Measurements from ENCODE around the gene SSU72.
A peak's percentile ranks its signal among the peaks of the same experiment; 100 is the strongest.

SSU72 gene

DNA sequence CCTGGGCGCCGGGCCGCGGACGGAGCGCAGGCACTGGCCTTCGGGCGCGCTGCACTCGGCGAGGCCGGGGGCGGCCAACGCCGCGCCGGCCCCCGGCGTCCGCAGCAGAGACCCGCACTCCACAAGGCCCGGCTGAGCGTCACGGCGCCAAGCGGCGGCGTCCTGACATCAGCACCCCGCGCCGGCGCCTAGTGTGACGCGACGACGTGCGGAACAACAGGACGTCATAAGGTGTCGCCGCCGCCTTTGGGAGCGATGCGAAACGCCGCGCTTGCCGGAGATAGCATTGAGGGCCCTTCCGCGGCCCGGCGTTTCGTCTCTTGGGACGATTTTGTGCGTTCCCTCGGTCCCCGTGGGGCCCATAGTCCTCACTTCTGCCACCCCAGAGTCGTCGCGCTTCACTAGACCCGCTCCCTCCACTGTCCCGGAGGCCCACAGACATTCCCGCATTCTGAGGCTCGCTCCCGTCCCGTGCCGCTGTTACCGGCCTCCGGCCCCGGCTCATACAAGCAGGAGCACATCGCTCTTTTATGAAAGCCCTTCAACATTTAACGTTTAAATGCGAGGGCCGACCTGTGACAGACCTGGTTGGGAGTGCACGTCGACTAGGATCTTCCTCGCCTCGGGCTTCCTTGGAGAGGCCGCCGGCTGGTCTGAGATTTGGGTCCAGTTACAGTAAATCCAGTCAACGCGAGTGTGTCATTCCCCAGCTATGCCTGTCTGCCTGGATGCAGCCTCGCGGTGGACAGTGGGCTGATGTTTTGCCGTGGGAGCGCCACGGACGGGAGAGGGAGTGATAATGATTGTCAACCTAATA is at the start of gene SSU72:
SSU72 (minus strand) TSS at position 143 of the 817 bp plus-strand sequence. CDS start 306 bp downstream, outside the sequence.
- DNase-seq: peak; percentile 77

GRCh38 chr1:1623631-1624442 is 49.2 kb upstream of the SSU72 start:
- DNase-seq: no peak

DNA sequence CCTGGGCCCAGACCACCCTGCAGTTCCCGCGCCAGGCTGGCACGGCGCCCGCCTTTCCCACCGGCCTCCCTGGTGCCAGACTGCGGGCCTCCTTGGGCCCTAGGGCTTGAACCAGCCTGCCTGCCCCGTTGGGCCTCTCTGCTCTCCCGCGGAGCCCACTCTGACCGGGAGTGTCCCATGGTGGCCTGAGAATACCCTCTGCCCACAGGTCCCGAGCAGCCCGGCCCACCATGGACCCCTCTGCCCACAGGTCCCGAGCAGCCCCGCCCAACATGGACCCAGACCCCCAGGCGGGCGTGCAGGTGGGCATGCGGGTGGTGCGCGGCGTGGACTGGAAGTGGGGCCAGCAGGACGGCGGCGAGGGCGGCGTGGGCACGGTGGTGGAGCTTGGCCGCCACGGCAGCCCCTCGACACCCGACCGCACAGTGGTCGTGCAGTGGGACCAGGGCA is 48.5 kb upstream of the SSU72 start:
- no peak for DNase-seq

DNA sequence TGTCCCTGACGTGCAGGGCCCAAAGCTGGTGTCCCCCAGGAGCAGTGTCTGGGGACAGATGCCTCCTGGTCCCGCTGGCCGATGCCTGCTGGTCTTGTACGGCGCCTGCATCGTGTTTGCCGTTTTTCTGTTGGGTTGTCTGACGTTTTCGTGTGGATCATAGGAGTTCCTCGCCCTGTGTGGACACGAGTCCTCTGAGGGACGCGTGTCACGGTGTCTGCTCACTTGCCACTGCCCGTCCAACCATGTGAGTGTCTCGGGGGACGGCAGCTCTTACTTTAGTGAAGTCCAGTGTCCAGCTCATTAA is 48.1 kb upstream of the SSU72 start:
- DNase-seq: no peak

GRCh38 chr1:1622010-1622787 is 47.5 kb upstream of the SSU72 start:
- no peak for DNase-seq

- no peak for DNase-seq
Observed at GRCh38 chr1:1621173-1622009, 46.7 kb upstream of the SSU72 start.

GRCh38 chr1:1620433-1621139 is 45.9 kb upstream of the SSU72 start:
- no peak for DNase-seq

DNA sequence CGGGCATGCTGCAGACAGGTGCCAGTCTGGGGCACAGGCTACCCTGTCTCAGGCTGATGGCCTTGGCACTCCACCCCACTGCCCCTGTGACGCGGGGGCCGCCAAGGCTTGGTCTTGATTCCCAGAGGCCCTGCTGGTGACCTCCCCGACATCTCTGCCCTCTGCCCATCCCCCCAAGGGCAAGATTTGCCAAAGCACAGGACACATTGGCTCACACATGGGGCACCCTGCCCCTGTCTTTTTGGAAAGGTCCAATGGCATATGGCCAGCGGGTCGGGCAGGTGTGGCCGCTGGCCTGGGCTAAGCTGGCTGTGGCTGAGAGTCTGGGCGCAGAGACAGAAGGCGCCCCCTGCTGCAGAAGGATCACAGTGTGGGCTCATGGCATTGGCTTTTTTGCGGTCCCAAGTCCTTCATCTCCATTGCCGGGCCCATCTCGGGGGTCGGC is 45.3 kb upstream of the SSU72 start:
- no peak for DNase-seq

DNA sequence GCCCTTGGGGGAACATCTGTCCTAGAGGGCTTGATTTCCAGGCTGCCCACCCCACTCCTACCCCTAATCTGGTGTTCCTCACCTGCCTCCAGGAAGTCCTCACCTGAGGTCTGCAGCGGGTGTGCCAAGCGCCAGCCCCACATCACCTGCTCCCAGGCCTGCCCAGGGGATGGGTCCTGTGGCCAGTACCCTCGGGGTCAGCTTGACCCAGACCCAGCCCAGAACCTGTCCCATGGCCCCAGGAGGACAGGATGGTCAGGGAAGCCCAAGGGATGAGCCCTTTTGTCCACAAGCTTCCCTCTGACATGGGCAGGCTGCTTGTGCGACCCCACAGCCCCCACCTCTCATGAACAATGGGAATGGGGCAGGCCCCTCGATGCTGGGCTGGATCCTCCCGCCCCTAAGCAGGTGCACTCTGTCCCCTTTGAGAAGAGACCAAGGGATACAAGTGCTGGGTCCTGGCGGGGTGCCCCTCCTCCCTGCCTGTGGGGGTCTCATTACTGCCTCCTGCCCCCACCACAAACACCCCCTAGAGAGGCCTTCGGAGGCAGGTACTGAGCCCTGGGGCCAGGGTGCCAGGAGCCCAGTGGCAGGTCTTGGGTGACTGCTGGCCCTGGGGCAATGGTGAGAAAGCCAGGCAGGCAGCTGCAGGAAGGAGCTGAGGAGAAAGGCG is 43.9 kb upstream of the SSU72 start:
- DNase-seq: no peak

- no peak for DNase-seq
Observed at GRCh38 chr1:1617925-1618324, 43.3 kb upstream of the SSU72 start.

DNA sequence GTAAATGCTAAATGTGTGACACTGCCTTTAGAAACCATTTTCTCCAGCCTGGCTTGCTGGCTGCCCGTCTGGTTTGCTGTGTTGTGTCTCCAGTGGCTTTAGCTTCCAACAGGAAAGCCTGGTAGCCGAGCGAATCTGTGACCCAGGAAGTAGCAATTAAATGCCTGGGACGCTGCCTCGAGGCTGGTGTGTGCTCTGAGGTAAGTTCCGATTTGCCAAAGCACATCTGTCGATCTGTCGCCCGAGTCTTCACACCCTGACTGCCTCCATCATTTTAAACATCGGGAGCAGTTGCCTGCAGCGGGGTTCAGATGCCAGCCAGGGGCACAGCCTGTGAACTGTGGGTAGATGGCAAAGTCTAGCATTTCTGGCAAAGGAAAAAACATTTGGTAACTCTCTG is 42.9 kb upstream of the SSU72 start:
- no peak for DNase-seq

GRCh38 chr1:1616838-1617237 is 42.2 kb upstream of the SSU72 start:
- no peak for DNase-seq

DNA sequence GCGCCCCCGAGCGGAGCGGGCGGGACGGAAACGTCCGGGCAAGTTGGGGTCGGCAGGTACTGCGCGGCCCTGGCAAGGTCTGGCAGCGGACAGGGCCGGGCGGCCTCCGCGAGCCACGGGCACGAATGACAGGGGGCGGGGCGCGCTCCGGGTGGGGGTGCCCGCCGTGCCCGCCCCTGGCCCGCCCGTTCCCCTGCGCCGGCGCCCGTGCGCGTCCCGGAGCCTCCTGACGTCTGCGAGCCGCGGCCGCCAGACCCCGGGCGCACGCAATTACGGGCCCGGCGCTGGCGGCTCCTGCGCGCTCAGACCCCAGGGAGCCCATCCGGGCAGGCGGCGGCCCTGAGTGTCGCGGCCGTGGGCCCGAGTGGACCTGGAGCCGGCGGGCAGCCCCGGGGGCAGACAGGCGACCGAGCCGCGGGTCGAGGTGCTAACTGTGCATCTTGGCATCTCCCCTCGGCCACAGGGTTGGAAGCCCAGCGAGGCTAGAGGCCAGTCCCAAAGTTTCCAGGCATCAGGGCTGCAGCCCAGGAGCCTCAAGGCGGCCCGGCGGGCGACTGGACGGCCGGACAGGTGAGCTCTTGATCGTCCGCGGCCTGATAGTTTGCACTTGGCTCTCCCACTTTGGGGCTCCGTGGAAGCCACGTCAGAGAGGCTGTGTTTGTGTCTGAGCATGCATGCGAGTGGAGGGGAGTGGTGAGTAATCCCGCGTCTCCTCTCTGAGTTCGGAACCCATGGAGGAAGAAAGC is 41.6 kb upstream of the SSU72 start:
- DNase-seq: no peak

GRCh38 chr1:1615256-1616044 is 40.8 kb upstream of the SSU72 start, which contains the start of gene MIB2:
Gene MIB2, plus strand, starts transcription at chr1:1615500. Its CDS starts 7,953 bp downstream, at chr1:1623453.
- DNase-seq: peak; percentile 92

GRCh38 chr1:1614954-1615255 is 40.2 kb upstream of the SSU72 start:
- DNase-seq: no peak

- DNase-seq: no peak
Observed at GRCh38 chr1:1614204-1614953, 39.7 kb upstream of the SSU72 start.

DNA sequence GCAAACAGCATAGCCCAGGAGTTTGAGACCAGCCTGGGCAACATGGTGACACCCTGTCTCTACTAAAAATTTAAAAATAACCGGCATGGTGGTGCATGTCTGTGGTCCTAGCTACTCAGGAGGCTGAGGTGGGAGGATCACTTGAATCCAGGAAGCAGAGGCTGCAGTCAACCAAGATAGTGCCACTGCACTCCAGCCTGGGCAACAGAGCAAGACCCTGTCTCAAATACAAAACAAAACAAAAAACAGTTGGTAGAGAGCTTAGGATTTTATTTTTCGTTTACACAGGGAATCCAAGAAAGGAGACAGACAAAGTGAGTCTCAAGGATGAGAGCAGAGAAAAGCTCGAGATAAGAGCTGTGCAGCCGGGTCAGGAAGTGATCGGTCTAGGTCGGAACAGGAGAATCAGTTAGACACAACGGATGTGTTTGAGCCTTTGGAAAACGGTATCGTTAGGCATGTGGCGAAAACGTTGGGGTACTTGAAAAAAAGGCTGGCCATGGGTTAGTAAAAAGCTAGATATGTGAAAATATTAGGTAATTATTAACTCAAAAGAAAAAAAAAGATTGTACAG is 38.9 kb upstream of the SSU72 start:
- no peak for DNase-seq

DNA sequence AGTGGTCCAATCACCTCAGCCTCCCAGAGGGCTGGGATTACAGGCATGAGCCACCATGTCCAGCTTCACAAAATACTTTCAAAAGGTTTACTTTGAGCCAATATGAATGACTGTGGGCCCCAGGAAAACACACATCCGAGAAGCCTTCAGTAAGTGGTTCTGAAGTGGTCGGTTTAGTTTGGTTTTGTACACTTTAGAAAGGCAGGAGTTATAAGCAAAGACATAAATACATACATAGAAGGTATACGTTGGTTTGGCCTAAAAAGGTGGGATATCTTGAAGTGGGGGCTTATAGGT is 37.4 kb upstream of the SSU72 start:
- DNase-seq: no peak

DNA sequence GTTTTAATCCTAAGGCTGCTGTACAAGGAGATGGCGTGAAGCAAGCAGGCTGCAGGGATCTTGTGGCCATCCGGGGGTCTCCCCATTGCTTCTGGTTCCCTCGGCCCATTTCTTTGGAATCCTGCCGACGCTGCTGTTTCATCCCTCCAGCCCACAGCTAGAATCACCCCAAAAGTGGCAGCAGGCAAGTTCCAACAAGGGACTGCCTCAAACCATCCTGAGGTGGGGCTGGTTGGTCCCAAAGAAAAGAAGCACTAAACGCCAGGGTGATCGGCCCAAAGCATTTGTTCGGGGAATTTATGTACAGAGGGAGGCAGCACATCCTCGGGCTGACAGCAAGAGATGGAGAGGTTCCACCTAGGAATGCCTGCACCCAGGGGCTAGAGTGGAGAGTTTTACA is 36.1 kb upstream of the SSU72 start:
- DNase-seq: no peak
